ENCODE measurements around the gene ALK.

The ALK gene

DNA sequence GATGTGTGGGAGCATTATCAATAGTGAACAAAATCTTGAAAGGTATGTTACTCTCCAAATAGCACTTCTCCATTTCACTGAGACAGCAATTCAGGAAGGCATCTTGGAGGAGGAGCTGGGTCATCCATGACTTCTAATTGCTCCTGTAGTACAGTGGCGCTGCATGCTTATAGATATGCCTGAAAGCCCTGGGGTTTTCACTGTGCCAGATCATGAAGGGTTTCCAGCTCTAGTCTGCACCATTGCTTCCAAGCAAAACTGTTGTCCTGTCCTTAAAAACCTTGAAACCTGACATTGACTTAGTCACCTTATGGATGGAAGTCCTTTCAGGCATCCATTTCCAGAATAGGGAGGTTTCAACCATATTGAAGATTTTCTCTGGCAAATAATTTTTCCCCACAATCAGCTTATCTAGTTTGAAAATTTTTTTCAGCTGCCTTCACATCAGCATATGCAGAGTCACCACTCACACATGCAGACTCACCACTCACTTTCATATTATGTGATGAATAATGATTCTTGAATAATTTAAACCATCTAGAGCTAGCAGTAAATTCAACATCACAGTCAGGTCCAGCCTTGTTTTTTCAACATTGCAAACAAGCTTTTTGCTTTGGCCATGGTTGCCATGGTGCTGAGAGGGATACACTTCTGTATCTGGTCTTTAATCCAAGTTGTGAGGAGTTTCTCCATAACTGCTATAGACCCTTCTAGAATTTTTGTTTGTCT, 509.0 kb downstream of the ALK start:
- DNase-seq (ENCODE audit: low read depth, low spot score) = no peak

- DNase-seq (ENCODE audit: low read depth, low spot score) = no peak
Measured at GRCh38 chr2:29405707-29406106, 515.7 kb downstream of the ALK start.

DNA sequence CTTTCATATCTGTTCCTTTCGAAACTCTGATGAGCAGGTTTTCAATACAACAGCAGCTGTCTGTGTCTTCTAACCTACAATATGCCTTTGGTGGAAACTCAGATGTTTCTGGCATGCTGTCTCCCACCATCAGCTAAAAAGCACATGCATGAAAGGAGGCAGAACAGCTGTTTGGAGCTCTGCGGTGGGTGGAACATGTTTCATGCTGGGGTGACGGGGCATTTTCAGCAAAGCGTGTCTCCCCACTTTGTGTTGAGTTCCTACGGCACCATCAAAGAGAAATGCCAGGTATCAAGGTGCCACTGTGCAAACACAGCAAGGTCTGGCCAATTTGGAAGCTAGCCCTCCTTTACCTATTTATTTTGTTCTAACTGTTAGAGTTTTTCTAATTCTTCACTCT, 516.1 kb downstream of the ALK start:
- no peak for DNase-seq (ENCODE audit: low read depth, low spot score)

GRCh38 chr2:29401994-29402393, 519.4 kb downstream of the ALK start:
- no peak for DNase-seq (ENCODE audit: low read depth, low spot score)

DNA sequence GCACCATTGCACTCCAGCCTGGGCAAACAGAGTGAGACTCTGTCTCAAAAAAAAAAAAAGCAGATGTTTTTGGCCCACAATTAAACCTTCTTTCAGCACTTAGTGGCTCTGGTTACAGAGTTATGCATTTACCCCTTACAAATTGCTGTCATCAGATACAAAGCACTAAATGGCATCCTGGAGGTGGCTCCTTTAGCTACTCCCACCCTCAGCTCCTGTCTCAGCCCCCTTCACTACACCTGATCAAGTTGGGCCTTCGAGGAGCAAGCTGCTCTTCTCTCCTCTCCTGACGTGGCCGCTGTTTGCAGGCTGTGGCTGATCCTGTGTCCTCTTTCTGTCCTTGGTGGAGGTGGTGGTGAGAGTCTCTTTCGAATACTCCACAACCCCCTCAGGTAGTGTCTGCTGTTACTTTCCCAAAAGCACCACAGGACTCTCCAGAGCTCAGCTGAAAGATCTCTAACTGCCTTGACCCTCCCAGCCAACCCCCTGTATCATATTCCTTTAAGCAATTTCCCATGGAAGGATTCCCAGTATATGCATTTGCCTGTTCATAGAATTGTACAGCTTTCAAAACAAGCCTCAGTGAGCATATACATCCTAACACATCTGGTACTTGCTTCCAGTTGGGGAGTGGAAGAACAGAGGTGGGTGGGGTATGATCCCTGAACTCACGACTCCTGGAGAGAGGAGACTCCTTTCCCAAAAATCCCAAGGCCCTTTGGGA, 520.3 kb downstream of the ALK start:
- DNase-seq (ENCODE audit: low read depth, low spot score) = no peak

DNA sequence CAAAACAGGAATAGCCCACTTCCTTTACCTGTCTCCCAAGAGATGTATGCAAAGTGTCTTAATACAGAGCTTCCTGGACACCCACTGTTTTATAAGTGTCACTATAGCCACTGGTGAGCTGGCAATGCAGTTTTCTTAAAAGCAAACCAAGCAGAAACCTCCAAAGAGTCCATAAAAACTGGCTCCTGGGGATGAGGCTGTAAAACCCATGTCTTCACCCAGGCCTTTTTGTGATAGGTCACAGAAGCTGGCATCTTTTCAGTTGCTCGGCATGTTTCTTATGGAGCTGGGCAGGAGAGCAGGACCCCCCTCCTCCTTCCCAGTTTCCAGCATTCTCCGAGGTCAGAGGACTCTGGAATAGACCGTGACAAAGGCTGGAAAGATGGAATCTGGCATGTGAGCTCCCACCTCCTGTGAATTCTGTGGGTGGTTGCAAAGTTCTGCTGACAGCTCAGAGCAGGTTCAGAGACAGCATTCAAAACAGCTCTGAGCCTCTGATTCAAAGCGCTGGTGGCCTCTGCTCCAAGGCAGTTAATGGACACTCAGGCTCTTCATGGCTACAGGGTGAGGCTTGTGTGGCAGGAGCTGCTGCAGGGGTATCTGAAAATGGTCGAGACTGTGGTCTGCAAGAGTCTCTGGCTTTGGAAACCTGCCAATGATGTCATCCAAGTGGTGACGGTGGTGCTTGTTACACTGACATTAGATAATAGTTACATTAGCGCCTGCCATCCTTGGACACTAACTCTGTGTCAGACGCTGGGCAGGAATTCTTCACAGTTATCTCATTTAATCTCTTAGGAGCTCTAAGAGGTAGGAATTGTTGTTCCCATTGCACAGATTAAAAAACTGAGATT, 522.8 kb downstream of the ALK start:
- DNase-seq (ENCODE audit: low read depth, low spot score) = peak; percentile 69

- DNase-seq (ENCODE audit: low read depth, low spot score) = peak; percentile 64
Measured at GRCh38 chr2:29397713-29398112, 523.7 kb downstream of the ALK start.

- peak; percentile 44 for DNase-seq (ENCODE audit: low read depth, low spot score)
Measured at GRCh38 chr2:29397039-29397438, 524.3 kb downstream of the ALK start.

GRCh38 chr2:29394981-29395350, 526.4 kb downstream of the ALK start:
- no peak for DNase-seq (ENCODE audit: low read depth, low spot score)

DNA sequence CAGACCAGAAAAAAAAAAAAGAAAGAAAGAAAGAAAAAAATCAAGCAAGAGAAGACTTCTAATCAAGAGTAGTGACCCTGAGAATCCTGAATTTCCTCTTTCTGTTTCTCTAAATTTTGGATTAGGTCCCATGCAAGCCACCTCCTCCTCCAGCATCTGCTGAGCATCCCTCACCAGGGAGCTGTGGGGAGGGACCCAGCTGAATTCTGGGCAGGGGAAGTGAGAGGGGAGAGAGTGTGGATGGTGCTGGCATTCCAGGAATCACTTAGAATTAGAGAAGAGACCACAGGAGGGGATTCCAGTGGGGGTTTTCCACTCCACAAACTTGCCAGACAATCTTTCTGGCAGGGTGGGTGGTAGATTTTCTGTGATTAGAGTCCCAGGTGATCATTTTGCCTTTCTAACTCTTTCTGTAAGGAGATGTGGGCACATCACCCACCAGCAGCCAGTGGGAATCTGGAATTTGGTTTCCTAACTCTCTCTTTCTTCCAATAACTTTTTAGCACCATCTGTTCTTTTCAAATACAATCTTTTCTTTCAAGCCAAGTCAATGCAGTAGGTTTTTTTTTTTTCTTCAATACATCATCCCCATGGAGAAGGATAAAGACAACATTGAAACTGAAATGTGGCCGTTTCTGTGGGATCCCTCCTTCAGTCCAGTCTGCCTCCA, 526.9 kb downstream of the ALK start:
- peak; percentile 42 for DNase-seq (ENCODE audit: low read depth, low spot score)

DNA sequence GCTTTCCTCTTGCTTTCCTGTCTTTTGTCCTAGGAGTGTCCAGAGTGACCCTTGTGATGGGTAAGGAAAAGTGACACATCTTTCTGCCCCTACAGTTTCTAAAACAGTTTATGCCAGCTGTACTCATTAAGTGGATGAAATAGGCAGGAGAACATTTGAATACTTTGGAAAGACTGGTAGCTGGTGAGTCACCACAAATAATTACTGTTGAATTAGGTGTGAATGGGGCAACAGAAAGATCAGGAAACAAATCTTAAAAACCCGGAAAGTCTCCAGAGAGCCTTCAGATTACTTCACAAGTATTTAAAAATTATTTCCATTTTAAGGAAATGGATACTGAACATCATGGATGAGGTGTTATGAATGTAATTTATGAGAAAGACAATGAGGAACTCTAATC, 527.7 kb downstream of the ALK start:
- DNase-seq (ENCODE audit: low read depth, low spot score) = peak; percentile 40

DNA sequence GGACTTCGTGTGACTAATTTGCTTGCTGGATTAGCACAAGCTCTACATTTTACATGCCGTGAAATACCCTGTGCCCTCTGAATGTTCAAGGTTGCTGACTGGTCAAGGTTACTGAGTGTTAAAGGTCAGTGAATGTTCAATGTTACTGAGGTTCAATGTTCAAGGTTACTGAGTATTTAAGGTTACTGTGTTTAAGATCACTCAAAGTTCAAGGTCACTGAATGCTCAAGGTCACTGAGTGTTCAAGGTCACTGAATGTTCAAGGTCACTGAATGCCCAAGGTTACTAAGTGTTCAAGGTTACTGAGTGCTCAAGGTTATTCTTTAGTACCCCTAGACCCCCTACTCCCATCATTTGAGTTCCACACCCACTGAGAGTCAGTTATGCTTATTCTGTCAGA, 528.6 kb downstream of the ALK start:
- DNase-seq (ENCODE audit: low read depth, low spot score) = no peak

DNA sequence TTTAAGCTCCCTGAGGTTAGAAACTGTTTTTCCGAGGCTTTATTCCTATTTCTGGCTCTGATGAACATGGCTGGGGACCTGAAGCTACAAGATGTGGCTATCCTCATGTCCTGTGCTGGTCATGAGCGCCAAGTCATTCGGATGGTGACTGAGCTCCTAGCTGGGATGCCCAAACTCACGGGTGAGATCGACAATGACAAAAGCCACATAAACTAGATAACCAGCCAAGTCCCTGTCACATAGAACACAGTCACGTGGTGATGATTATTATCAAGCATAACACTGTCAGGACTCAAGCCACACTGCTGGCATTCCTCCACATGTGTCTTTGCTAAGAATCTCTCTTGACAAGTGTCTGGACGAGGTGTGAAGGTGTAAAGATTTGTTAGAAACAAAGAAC, 531.2 kb downstream of the ALK start:
- no peak for DNase-seq (ENCODE audit: low read depth, low spot score)

GRCh38 chr2:29389686-29390085, 531.7 kb downstream of the ALK start:
- no peak for DNase-seq (ENCODE audit: low read depth, low spot score)

GRCh38 chr2:29388071-29388470, 533.3 kb downstream of the ALK start:
- no peak for DNase-seq (ENCODE audit: low read depth, low spot score)

DNA sequence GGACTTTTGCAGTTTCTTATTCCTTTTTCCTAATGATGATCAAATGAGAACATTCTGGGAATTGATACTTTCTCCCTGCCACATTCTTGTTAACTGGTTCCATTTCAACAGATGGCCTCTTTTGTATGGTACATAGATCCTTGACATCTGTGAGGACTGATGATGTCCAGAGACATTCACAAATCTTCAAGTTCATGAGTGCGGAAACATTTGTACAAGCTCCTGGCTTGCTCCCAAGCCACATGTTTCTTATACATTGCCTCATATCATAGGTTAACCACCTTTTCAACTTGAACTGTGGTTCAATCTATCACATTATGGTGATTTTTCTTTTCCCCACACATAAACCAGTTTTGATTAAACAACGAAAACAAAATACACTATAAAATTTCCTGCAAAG, 538.9 kb downstream of the ALK start:
- DNase-seq (ENCODE audit: low read depth, low spot score) = no peak

DNA sequence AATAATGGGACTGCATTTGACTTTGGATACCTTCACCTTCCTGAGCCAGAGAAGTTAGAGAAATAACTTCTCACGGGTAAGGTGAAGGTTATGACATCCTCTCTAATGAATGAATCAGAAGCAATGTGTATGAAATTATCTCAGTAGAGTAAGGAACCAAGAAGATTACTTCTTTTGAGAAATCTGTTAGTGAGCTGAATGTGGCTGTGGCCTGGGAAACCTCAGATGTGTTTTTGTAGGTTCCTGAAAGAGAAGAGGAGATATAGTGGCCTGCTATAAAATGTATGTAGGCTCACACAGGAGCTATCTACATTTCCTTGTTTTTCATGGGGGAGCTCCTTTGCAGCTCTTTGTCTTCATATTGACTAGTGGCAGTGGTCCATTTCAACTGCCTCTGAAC, 543.6 kb downstream of the ALK start:
- no peak for DNase-seq (ENCODE audit: low read depth, low spot score)

DNA sequence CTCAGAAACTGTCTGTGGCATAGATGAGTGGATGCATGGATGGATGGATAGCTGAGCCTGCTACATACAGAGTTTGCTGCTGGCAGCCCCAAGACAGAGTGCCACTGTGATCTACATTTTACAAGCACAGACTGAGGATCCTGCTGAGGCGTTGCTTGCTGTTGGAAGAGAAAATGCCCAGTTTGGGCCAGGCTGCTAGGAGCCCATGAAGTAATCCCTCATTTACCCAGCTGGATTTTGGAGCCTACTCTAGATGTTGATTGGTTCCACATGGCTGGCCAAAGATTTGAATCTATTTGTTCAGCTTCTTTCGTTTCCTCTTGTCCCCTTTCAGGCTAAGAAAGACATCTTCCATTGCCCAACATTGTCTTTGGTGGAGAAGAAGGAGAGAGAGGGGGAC, 544.8 kb downstream of the ALK start:
- no peak for DNase-seq (ENCODE audit: low read depth, low spot score)

GRCh38 chr2:29375843-29376242, 545.5 kb downstream of the ALK start:
- DNase-seq (ENCODE audit: low read depth, low spot score) = no peak

DNA sequence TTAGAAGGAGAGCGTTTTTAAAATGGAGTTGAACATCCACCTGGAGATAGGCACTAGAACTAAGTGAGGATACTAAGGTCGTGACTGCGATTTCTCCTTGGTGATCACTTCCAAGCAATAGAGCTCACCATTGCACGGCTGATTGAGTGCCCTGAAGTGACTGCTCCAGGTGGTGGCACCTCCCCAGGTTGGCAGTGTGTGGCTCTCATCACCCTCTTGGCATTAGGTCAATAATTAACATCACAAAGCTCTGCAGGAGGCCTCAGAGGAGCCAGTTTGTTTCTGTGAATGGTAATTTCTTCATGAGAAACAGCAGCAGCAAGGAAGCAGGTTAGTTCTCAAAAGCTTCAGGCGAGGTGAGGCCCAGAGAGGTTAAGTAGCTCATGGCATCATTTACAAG, 546.6 kb downstream of the ALK start:
- no peak for DNase-seq (ENCODE audit: low read depth, low spot score)

DNA sequence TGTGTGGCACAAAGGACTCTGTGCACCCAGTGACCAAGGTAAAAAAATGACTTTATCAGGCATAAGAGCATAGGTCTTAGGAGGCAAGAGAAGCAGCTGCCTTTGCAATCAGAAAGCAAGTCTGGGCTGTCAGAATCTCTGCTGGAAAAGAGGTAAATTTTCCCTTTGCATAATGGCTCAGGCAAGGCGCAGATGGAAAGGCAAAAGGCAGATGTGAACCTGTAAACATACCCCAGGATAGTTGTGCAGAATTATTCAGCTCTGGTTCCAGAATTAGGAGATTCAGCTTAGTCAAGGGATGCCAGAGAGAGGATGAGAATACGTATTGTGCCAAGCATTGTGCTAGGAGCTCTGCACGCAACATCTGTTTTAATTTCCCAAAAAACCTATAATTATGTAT, 547.5 kb downstream of the ALK start:
- no peak for DNase-seq (ENCODE audit: low read depth, low spot score)

- DNase-seq (ENCODE audit: low read depth, low spot score) = peak; percentile 55
Measured at GRCh38 chr2:29372185-29372584, 549.2 kb downstream of the ALK start.
